ENCODE data around the gene FUBP3.

The FUBP3 gene

GRCh38 chr9:130662099-130662969, 83.0 kb downstream of the FUBP3 start:
- DNase-seq (ENCODE audit: low read depth in 2 of 2) = no peak

- no peak for DNase-seq (ENCODE audit: low read depth in 2 of 2)
Observed at GRCh38 chr9:130662970-130663257, 83.5 kb downstream of the FUBP3 start.

GRCh38 chr9:130663258-130663976, 84.0 kb downstream of the FUBP3 start:
- no peak for DNase-seq (ENCODE audit: low read depth in 2 of 2)

- DNase-seq (ENCODE audit: low read depth in 2 of 2) = no peak
Observed at GRCh38 chr9:130663977-130664250, 84.5 kb downstream of the FUBP3 start.

GRCh38 chr9:130664251-130665028, 85.1 kb downstream of the FUBP3 start, which contains the start of gene PRDM12:
PRDM12 (plus strand) TSS chr9:130664594; CDS start chr9:130664654, 60 bp downstream.
- DNase-seq (ENCODE audit: low read depth in 2 of 2) = no peak

- no peak for DNase-seq (ENCODE audit: low read depth in 2 of 2)
Observed at GRCh38 chr9:130665029-130665430, 85.7 kb downstream of the FUBP3 start.

- DNase-seq (ENCODE audit: low read depth in 2 of 2) = no peak
Observed at GRCh38 chr9:130665431-130666392, 86.3 kb downstream of the FUBP3 start.

- no peak for DNase-seq (ENCODE audit: low read depth in 2 of 2)
Observed at GRCh38 chr9:130666393-130667119, 87.2 kb downstream of the FUBP3 start.

- DNase-seq (ENCODE audit: low read depth in 2 of 2) = no peak
Observed at GRCh38 chr9:130667120-130667435, 87.7 kb downstream of the FUBP3 start.

GRCh38 chr9:130668196-130668595, 88.8 kb downstream of the FUBP3 start:
- DNase-seq (ENCODE audit: low read depth in 2 of 2) = no peak

- no peak for DNase-seq (ENCODE audit: low read depth in 2 of 2)
Observed at GRCh38 chr9:130668659-130669058, 89.3 kb downstream of the FUBP3 start.

GRCh38 chr9:130669965-130670364, 90.6 kb downstream of the FUBP3 start:
- no peak for DNase-seq (ENCODE audit: low read depth in 2 of 2)

GRCh38 chr9:130670644-130671043, 91.3 kb downstream of the FUBP3 start:
- DNase-seq (ENCODE audit: low read depth in 2 of 2) = no peak

- DNase-seq (ENCODE audit: low read depth in 2 of 2) = no peak
Observed at GRCh38 chr9:130672466-130672865, 93.1 kb downstream of the FUBP3 start.

- no peak for DNase-seq (ENCODE audit: low read depth in 2 of 2)
Observed at GRCh38 chr9:130672933-130673615, 93.7 kb downstream of the FUBP3 start.

GRCh38 chr9:130675396-130675795, 96.0 kb downstream of the FUBP3 start:
- no peak for DNase-seq (ENCODE audit: low read depth in 2 of 2)

- no peak for DNase-seq (ENCODE audit: low read depth in 2 of 2)
Observed at GRCh38 chr9:130677252-130677651, 97.9 kb downstream of the FUBP3 start.

- peak; percentile 63 to 65 for DNase-seq (ENCODE audit: low read depth in 2 of 2)
Observed at GRCh38 chr9:130680836-130681768, 101.7 kb downstream of the FUBP3 start.

GRCh38 chr9:130681769-130682420, 102.5 kb downstream of the FUBP3 start:
- no peak for DNase-seq (ENCODE audit: low read depth in 2 of 2)
